GM12801 (cell line): ENCODE data around the gene TWF2.

Experiments used
- TF ChIP-seq, protein P1 (sequence below): IDR thresholded peaks from one replicate; pipeline ENCODE4 v1.5.1; 2011; ENCODE audit warnings: control low read depth; ENCODE audit not compliant: insufficient read length; ENCODE audit errors: extremely low read depth

TWF2 gene

GRCh38 chr3:52253314-52254304 is 14.7 kb upstream of the TWF2 start:
- TF ChIP-seq, protein P1, sequence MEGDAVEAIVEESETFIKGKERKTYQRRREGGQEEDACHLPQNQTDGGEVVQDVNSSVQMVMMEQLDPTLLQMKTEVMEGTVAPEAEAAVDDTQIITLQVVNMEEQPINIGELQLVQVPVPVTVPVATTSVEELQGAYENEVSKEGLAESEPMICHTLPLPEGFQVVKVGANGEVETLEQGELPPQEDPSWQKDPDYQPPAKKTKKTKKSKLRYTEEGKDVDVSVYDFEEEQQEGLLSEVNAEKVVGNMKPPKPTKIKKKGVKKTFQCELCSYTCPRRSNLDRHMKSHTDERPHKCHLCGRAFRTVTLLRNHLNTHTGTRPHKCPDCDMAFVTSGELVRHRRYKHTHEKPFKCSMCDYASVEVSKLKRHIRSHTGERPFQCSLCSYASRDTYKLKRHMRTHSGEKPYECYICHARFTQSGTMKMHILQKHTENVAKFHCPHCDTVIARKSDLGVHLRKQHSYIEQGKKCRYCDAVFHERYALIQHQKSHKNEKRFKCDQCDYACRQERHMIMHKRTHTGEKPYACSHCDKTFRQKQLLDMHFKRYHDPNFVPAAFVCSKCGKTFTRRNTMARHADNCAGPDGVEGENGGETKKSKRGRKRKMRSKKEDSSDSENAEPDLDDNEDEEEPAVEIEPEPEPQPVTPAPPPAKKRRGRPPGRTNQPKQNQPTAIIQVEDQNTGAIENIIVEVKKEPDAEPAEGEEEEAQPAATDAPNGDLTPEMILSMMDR = no peak

DNA sequence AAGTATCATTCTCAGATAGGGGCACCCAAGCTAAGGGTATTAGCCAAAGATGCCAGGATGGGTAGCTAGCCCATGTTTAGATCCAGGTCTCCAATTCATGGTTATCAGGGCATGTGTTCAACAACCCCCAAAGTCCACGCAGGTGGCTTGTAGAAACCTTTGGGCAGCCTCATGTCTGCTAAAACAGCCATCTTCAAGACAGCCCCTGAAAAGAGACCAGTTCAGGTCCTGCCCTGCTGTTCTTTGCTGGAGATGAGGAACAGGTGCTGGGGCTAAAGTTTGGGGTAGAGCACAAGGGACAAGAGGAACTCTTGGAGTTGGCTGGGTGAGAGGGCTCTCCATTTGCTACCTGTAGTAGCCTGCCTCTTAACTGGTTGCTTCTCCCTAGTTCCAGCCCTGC is 11.2 kb upstream of the TWF2 start:
- TF ChIP-seq, protein P1 = no peak

- TF ChIP-seq, protein P1 = no peak
These were observed 10.7 kb upstream of the TWF2 start for GRCh38 chr3:52249683-52250082.

- TF ChIP-seq, protein P1 = no peak
These were observed 10.0 kb upstream of the TWF2 start for GRCh38 chr3:52248816-52249547.

DNA sequence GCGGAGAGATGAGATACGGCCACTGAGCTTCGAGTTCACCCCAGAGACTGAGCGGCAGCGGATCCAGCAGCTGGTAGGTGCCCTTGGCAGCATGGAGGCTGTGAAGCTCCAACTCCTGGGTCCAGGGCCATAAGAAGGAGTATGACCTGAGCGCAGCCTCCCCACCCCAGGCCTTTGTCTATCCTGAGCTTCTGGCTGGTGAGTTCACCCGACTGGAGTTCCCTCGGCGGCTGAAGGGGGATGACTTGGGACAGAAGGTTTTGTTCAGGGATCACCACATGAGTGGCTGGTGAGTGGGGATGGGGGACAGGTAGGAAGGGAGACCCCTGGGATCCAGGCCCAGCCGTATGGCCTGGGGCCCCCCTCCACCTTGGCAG is 9.2 kb upstream of the TWF2 start:
- TF ChIP-seq, protein P1 = no peak

DNA sequence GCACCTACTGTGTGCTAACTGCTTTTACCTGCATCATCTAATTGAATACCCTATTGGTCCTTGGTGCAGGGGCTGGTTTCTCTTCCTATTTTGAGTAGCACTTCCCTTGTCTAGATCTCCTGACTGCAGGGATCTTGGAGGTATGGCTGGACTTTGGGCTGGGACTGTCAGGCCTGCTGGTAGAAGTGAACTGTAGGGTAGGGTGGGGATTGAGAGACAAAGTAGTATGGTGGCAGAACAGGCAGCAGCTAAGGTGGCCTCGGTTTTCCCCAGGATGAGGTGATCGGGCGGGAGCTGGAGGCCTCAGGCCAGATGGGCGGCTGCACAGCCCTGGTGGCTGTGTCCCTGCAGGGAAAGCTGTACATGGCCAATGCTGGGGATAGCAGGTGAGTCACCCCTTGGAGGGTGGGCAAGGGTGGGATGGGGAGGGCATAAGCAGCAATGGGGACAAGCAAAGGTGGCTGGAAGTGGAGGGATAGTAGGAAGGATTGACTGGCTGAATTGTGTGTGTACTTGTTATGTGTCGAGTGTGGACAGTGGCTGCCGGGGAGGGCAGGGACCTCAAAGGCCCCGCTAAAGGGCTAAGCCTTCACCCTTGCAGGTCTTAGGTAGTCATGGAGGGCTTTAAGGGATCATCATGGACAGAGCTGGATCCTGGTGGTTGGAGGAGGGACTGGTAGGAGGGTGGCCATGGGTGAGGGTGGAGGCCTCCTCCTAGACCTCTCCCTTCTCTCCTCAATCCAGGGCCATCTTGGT is 8.6 kb upstream of the TWF2 start:
- TF ChIP-seq, protein P1 = no peak
